ENCODE results near the gene LRRC47.

DNA sequence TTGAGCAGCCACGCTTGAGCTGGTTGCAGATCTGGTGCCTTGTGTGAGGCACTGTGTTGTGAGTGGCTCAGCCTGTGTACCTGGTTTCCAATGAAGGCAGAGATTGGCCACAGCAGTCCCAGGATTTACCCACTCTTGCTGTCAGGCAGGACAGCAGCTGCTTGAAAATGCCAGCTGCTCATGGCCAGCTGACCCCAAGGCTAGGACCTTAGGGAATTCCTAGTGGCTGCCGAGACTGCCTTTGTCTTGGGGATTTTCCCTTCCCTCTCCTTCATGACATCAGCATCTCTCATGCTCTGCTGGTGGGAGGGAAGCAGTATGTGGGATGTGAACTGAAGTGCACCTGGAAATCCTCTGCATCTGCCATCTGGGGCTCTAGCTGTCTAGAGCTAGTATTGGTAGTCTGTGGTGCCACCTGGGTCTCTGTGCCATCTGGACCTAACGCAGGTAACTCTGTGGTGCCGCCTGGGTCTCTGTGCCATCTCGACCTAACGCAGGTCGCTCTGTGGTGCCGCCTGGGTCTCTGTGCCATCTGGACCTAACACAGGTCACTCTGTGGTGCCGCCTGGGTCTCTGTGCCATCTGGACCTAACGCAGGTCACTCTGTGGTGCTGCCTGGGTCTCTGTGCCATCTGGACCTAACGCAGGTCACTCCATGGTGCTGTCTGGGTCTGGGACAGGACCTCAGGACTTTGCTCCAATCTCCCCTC is 3.8 kb upstream of the LRRC47 start:
- TF ChIP-seq, protein P1, sequence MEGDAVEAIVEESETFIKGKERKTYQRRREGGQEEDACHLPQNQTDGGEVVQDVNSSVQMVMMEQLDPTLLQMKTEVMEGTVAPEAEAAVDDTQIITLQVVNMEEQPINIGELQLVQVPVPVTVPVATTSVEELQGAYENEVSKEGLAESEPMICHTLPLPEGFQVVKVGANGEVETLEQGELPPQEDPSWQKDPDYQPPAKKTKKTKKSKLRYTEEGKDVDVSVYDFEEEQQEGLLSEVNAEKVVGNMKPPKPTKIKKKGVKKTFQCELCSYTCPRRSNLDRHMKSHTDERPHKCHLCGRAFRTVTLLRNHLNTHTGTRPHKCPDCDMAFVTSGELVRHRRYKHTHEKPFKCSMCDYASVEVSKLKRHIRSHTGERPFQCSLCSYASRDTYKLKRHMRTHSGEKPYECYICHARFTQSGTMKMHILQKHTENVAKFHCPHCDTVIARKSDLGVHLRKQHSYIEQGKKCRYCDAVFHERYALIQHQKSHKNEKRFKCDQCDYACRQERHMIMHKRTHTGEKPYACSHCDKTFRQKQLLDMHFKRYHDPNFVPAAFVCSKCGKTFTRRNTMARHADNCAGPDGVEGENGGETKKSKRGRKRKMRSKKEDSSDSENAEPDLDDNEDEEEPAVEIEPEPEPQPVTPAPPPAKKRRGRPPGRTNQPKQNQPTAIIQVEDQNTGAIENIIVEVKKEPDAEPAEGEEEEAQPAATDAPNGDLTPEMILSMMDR (IDR thresholded peaks at IDR 0.05) = no peak
- no peak for TF ChIP-seq POLR2A (IDR thresholded peaks at IDR 0.05)
